ENCODE data around the gene FBLN2.
"Not testable (repeated sequence)": the region's sequence is repeated elsewhere in the genome, so short reads cannot be mapped to it uniquely, and the experiment has no call there.

FBLN2 gene

DNA sequence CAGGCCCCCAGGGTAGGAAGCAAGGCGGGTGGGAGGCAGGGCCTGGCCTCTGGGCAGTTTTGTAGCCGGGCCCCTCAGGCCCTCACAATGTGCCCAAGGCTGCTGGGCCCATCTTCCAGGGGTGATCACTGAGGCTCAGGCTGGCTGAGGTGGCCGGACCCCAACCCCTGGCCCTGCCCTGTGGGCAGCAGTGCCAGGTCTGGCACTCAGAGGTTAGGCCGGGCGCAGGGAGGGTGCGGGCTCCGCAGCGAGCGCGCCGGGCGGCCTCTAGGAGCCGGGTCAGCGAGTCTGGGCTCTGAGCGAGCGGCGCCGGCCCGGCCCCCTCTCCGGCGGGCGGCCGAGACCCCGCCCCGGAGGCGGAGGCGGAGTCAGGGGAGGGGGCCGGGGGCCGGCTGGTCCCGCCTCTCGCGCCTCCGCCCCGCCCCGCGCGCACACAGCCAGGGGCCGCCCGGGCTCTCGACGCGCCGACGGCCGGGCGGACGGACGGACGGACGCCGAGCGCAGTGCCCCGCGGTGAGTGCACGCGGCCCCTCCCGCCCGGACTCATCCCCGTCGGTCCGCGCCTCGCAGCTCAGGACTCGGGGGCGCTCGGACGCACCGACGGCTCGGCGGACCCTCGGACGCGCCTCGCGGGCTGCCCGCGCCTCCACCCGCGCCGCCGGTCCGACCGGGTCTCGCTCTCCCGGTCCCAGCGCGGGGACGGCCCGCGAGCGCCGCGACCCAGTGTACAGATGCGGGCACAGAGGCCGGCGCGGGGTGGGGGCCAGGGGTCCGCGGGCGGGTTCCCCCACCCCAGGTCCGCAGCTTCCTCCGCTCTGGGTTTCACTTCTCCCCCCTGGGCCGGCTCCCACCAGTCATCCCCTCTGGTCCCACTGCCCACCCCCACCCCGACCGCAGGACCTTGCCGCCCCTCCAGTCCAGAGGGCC lies at the start of gene FBLN2:
FBLN2 (plus strand) TSS at position 430 of the 927 bp plus-strand sequence. CDS start 21,231 bp downstream, outside the sequence.
- no peak for DNase-seq (ENCODE audit: low read depth in 2 of 2)

DNA sequence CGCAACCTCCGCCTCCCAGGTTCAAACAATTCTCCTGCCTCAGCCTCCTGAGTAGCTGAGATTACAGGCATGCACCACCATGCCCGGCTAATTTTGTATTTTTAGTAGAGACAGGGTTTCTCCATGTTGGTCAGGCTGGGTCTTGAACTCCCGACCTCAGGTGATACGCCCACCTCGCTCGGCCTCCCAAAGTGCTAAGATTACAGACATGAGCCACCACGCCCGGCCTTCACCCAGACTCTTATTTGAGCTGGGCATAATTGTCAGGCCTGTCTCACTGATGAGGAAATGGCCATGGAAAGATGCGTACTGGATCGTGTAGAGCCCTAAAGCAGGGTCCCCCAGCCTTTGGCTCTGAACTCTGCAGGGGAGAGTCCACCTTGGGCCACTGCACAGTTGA lies 49.7 kb upstream of the FBLN2 start:
- DNase-seq (ENCODE audit: low read depth in 2 of 2), result not testable (repeated sequence)

DNA sequence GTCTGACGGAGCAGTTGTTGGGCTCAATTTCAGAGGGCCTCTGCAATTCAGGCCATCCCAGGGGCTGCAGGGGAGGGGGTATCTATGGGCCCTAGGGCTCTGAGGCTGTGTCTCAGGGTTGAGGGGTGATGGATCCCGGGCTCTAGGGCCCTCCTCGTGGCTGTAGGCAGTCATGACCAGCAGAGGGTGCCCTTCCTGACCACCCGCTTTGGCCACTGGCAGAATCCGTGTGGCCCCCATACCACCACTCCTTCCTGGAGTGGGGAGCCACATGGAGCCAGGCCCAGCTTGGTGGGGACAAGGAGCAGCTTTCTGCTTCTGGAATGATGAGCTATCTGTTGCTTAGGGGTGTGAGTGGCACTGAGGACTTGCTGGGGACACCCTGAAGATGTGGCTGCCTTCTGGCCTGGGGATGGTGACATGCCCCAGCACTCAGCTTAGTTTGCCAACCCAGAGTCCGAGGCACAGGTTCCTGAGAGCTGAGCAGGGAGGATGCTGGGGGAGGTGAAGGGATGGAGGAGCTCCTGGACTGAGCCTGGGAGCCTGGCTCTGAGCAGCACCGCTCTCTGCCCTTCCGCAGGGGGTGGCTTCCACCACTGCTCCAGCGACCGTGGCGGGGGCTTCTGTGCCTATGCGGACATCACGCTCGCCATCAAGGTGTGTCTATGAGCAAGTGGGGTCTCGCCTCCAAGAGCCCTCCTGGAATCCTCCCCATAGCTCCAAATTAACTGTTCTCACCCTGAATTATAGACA lies 48.6 kb upstream of the FBLN2 start:
- DNase-seq (ENCODE audit: low read depth in 2 of 2), result no peak

DNA sequence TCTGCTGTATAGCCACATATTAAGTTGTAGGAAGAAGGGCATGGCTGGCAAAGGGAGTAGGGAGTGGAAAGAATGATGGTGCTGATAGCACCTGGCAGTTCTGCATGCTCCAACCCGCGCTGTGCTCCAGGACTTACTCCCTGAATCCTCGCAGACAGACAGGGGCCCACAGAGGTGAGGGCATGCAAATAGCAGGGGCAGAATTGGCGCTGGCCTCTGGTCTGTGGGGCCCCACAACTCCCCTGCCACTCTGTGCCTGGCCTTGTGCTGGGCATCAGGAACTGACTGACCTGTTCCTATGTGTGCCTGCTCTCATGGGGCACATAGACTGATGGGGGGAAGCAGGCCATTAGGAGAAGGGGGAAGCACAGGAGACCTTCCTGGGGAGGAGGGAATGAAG lies 47.9 kb upstream of the FBLN2 start:
- DNase-seq (ENCODE audit: low read depth in 2 of 2), result no peak

DNA sequence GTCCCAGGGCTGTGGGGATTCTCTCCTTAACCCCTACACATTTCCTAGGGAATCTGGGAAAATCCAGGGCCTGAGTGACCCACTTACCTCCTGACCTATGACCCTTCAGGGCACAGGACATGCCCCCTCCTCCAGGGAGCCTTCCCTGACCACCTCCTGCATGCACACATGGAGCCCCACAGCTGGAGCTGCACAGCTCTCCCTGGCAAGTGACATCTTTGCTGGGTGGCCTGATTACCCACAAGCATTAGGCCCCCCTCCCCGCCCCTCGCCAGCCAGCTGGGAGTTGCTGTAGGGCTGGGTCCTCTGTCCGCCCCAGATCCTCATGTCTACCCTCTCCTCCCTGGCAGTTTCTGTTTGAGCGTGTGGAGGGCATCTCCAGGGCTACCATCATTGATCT lies 47.4 kb upstream of the FBLN2 start:
- DNase-seq (ENCODE audit: low read depth in 2 of 2), result no peak

DNA sequence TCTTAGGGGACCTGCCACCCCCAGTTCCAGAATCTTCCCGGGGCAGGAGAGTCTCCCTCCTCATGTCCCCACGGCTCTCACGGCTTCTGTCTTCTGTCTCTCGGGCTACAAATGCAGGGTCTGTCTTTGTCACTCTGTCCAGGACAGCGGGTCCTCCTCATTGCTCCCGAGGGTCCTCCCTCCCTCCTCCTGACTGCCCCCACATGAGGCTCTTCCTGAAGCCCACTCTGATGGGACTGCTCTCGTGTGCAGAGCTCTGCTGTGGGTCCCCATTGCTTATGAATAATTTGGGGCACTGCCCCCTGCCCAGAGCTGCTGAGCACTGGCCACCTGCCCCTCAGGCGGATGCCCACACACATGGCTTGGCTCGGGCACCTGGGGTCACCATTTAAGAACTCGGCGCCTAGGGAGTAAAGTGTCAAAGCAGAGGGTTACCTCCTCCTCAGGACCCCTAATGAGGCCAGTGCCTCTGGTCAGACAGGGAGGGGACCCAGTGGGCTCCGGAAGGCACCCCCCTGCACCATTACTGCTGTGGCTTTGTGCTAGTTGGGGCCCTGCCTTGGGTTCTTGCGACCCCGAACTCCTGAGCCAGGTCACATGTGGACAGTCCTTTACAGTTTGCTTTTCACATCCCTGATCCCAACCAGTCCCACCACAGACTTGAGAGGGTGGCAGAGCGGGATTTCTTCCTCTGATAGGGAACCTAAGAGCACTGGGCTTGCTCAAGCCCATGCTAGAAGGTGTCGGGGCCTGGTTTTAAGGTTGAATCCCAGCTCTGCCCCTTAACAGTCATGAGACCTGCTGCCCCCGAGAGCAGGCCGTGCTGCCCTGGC lies 46.8 kb upstream of the FBLN2 start:
- no peak for DNase-seq (ENCODE audit: low read depth in 2 of 2)

DNA sequence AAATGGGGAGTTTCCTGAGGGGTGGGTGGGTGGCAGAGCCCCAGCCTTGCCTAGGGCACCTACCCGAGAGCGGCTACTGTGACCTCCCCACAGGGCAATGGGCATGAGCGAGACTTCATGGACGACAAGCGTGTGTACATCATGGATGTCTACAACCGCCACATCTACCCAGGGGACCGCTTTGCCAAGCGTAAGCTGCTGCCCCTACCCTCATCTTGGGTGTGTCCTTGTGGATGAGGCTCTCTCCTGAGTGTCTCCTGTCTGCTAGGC lies 46.2 kb upstream of the FBLN2 start:
- no peak for DNase-seq (ENCODE audit: low read depth in 2 of 2)

DNA sequence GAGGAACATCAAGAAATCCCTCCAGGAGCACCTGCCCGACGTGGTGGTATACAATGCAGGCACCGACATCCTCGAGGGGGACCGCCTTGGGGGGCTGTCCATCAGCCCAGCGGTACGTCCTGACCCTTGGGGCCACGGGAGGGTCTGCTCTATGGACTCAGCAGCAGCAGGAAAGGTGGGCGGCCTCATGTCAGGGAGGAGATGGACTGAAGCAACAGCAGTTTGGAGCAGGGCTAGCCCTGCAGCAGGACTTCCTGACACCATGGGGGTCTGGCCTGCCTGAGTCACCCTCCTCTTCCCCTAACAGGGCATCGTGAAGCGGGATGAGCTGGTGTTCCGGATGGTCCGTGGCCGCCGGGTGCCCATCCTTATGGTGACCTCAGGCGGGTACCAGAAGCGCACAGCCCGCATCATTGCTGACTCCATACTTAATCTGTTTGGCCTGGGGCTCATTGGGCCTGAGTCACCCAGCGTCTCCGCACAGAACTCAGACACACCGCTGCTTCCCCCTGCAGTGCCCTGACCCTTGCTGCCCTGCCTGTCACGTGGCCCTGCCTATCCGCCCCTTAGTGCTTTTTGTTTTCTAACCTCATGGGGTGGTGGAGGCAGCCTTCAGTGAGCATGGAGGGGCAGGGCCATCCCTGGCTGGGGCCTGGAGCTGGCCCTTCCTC lies 44.6 kb upstream of the FBLN2 start:
- DNase-seq (ENCODE audit: low read depth in 2 of 2), result no peak

DNA sequence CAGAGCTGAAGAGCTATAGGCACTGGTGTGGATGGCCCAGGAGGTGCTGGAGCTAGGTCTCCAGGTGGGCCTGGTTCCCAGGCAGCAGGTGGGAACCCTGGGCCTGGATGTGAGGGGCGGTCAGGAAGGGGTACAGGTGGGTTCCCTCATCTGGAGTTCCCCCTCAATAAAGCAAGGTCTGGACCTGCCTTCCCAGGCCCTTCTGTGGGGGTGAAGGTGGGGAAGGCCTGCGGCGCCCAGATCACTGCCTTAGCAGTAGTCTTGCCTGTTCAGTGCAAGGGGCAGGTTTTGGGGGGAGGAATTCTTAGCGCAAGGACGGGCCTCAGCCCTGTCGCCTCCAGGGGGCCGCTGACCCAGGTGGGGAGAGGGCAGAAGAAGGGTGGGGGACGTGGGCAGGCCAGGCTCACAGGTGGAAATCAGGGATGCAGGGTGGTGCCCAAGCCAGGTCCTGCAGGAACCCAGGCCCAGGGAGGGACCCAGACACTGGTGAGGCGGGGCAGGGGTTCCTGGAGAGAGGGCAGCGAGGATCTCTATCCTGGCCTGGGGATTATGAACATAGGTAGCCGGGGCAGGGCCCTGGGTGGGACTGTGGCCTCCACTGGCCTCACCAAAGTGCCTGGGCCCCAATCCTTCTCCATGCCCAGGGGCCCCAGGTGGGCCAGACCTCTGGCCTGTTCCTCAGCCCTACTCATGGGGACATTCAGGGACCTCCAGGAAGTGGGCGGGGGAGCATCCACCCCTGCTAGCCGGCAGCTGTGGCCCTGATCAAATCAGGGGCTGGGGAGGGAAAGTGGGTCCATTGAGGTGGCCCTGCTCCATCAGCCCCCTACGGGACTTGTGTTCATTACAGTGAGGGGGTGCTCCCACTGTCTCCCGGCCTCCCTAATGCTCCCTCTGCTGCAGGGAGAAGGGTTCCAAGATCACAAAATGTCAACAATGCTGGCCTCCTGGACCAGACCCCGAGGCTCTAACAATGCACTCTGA lies 43.5 kb upstream of the FBLN2 start:
- no peak for DNase-seq (ENCODE audit: low read depth in 2 of 2)

DNA sequence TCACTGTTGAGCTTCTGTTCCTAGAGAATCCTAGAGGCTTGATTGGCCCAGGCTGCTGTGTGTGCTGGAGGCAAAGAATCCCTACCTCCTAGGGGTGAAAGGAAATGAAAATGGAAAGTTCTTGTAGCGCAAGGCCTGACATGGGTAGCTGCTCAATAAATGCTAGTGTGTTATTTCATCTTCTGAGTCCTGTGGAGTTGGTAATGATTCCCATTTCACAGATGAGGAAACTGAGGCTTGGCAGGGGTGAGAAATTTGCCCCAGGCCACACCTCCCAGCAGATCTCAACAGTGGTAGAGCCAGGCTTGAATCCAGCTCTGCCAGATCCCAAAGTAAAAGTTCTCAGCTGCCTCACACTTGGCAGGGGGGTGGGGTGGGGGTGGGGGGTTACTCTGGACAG lies 42.7 kb upstream of the FBLN2 start:
- no peak for DNase-seq (ENCODE audit: low read depth in 2 of 2)

DNA sequence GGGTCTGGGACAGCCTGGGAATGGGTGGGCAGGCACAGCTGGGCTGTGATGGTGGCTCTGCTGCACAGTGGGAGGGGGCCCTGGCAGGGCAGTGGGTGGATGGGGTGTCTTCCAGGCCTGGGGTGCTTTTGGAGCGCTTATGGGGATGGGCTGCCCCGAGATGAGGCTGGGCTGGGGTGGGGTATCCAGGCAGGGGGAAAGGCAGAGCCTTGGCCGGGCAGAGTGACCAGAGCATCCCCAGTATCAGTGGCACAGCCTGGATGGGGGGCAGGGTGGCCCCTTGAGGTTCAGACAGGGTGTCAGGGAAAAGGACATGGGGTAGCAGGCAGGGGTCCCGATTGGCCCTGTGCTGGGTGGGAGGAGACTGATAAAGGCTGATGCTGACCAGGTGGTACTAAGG lies 42.2 kb upstream of the FBLN2 start:
- DNase-seq (ENCODE audit: low read depth in 2 of 2), result no peak

DNA sequence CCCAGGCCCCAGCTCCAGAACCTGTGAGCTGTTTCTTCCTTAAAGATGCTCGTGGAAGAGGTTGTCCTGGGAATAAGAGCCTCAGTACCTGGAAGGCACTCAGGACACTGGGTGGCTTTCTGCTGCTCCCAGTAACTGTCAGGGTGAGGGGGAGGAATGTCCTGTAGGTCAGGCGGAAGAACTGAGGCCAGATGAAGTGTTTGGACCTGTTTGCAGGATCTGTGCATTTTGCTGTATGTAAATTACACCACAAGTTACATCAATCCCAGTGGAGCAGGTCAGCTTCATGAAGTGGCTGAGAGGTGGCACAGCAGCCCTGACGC lies 41.7 kb upstream of the FBLN2 start:
- no peak for DNase-seq (ENCODE audit: low read depth in 2 of 2)

DNA sequence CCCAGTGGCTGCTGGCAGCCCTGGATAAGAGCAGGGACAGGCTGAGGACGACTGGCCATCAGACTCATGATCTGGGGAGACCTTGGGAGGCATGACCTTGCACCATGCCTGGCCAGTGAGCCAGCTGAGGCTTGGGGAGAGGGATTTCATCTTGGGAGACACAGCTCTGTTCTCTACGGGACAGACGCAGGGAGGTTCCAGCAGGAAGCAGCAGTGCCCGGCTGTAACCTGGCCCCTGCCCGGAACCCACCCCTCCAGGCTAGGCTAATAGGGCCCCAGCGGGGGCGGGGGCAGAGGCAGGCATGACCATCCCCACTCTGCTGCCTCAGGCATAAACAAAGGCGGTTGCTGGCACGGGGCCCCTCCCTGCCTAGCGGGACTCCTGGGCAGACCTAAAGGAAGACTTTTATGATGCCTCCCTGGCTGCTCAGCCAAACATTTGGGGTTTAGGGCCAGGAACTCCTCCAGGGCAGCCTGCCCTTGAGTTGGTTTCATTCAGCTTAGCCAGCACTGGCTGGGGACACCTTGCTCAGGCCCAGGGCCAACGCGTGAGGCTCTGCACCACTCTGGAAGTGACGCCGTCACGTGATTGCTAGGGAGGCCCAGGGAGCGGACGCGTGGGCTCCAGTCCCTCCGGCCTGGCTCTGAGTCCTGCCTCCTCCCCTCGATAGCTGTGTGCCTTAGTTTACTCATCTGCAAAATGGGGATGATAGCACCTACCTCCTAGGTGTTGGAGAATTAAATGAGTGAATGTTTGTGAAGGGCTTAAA lies 41.2 kb upstream of the FBLN2 start:
- DNase-seq (ENCODE audit: low read depth in 2 of 2), result no peak

DNA sequence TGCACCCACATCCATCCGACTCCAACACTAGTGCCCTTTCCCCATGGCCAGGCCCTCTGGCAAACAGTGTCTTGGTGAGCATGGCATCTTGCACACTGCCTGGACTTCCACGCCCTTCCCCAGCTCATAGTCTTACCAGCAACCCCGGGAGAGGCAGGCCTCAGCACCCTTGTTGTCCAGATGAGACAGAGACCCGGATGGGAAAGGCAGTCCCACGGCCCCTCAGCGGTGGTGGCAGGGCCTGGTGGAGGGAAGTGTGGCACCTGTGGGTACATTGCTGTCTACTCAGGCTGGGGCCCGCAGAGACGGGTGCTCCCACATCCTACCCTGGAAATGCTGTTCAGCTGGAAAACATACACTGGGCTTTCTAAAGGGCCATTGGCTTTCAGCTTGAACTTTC lies 40.4 kb upstream of the FBLN2 start:
- DNase-seq (ENCODE audit: low read depth in 2 of 2), result no peak

DNA sequence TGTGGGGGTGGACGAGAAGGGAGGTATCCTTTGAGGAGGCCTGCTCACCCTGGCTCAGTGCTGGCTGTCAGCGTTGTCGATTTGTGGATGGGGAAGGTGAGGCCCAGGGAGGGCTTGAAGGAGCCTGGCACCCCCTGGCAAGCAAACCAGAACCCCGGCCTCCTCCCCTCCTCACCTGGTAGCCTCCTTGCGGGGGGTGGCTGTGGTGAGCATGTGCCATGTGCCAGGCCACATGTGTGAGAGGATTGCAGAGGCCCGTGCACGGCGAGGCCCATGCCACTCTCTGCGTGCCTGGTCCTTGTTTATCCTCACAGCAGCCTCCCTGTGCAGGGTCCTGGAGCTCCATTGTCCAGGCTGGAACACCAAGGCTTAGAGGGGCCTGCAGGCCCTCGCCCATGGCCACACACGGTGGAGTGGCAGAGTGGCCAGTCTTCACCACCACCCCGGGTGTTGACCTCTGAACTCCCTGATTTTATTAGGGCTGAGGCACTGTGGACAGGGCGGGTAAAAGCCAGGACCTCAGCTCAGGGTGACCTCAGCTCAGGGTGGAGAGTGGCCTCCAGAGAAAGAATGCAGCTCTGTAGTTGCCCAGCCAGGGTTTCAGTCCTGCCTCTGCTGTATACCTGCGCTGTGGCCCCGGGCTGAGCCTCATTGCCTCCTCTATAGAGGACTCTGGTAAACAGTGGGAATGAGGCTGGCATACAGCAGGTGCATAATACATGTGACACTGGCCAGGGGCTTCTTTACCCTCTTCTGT lies 39.7 kb upstream of the FBLN2 start:
- DNase-seq (ENCODE audit: low read depth in 2 of 2), result no peak

DNA sequence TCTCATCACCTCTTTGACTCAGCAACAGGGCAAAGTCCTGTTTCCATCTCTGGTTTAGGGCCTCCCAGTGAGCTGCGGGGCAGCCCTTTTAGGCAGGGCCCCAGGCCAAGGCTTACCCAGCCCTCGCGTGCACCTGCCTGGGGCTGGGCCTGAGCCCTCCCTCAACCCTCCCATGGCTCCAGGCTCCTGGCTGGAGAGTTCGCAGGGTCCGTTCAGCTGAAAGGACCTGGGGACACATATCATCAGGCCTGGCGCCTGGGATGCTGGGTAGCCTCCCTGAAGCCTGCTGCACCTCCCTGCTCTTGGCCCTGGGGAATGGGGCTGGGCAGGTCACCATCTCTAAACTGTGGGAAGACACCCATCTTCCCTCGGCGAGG lies 39.1 kb upstream of the FBLN2 start:
- DNase-seq (ENCODE audit: low read depth in 2 of 2), result no peak

DNA sequence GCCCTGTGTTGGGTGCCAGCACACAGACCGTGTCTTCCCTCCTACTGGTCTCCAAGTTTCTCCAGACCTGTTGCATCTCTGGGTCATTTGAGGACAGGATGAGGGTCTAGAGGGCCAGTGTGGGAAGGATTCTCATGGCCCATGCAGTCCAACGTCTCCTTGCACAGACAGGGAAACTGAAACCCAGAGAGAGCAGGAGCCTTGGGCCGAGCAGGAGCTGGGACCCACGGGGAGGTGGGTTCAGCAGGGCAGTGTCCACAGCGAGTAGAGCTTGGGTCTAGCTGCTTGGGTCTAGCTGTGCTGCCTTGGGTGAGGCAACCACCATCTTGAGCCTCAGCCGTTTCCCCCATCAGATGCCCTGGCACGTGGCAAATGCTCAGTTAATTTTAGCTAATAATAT lies 36.5 kb upstream of the FBLN2 start:
- DNase-seq (ENCODE audit: low read depth in 2 of 2), result no peak

DNA sequence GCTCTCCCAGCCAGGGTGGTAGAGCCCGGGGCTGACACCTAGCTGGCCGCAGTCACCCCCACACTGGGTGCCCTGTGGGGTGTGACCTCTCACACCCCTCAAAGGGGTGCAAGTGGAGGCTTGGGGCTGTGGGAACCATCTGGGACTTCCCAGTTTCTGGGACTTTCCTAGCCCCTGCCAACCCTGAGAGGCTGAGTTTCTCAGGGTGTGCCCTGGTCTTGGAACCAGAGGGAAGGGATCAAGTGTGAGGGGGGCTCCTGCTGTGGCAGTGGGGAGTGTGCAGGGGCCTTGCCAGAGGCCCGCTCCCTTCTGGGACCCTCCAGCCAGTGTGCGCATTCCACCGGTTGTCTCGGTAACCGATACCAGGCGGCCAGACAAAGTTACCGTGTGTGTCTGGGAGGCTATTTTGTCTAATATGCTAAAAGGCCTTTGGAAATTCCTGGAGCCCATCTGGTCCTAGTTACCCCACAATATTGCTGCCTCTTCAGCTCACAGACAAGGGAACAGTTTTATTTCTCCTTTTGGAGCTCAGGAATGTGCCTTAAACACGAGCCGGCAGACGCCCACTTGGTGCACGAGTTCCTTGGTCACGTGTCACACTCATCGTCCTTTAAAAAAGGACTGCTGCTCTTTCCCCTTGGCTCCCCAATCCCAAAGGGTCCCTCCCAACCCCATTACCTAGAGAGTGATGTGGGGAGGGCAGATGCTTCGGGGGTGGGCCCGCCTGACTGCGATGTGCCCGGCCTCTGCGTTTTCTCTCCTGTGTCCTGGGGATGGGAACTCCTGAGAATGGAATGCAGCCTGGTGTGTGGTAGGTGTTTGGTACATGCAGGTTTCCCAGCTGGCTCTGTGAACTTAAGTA lies 35.6 kb upstream of the FBLN2 start:
- DNase-seq (ENCODE audit: low read depth in 2 of 2), result no peak
